ENCODE measurements around the gene MDM2.

DNA sequence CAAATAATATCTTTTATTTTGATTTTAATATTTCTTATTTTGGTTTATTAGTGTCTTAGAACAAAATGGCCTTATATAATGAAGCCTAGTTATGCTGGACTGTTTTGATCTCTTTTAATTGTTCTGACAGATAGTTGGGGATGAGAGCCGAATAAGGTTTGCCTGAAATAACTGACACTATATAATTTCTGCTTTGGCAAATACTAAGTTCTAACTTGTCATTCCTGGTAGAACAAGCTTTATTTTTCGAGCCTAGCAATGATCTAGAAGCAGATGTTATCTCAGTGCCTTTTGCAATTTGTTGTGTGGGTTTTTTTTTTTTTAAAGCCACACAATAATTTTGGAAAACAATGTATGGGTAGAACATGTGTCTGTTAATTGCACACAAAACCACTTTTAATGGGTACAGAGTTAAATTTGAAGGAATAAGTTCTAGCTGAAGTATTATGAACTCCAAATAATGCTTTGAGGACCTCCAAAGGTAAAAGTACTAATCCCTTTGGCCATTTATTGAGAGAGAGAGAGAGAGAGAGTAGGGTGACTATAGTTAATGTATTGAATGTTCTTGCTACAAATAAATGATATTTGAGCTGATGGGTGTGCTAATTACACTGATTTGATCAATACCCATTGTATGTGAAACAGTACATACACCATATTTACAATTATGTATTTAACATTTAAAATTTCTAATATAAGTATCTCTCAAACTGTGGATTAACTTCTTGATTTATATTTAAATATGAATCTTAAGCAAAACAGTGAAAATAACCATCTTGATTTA is 35.0 kb downstream of the MDM2 start:
- TF ChIP-seq, protein P1, sequence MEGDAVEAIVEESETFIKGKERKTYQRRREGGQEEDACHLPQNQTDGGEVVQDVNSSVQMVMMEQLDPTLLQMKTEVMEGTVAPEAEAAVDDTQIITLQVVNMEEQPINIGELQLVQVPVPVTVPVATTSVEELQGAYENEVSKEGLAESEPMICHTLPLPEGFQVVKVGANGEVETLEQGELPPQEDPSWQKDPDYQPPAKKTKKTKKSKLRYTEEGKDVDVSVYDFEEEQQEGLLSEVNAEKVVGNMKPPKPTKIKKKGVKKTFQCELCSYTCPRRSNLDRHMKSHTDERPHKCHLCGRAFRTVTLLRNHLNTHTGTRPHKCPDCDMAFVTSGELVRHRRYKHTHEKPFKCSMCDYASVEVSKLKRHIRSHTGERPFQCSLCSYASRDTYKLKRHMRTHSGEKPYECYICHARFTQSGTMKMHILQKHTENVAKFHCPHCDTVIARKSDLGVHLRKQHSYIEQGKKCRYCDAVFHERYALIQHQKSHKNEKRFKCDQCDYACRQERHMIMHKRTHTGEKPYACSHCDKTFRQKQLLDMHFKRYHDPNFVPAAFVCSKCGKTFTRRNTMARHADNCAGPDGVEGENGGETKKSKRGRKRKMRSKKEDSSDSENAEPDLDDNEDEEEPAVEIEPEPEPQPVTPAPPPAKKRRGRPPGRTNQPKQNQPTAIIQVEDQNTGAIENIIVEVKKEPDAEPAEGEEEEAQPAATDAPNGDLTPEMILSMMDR (IDR thresholded peaks at IDR 0.05), result no peak
- TF ChIP-seq POLR2A (IDR thresholded peaks at IDR 0.05), result no peak

All from esophagus squamous epithelium (tissue), 4 donors.